B cell (primary cell): ENCODE data around the gene SAMD4B.

Source experiments
- EZH2 ChIP-seq: IDR thresholded peaks from 2 replicates; pipeline ENCODE4 v1.6.1; 2012; ENCODE audit warnings: borderline replicate concordance, low read depth, mild to moderate bottlenecking, moderate library complexity, low read length; ENCODE audit not compliant: insufficient read depth, poor library complexity, severe bottlenecking
- TF ChIP-seq, protein P1 (sequence below): fragments of 200-600 bp; IDR thresholded peaks from one replicate; pipeline ENCODE4 v1.8.0; 2022; ENCODE audit warnings: antibody characterized with exemption, mild to moderate bottlenecking

DNA sequence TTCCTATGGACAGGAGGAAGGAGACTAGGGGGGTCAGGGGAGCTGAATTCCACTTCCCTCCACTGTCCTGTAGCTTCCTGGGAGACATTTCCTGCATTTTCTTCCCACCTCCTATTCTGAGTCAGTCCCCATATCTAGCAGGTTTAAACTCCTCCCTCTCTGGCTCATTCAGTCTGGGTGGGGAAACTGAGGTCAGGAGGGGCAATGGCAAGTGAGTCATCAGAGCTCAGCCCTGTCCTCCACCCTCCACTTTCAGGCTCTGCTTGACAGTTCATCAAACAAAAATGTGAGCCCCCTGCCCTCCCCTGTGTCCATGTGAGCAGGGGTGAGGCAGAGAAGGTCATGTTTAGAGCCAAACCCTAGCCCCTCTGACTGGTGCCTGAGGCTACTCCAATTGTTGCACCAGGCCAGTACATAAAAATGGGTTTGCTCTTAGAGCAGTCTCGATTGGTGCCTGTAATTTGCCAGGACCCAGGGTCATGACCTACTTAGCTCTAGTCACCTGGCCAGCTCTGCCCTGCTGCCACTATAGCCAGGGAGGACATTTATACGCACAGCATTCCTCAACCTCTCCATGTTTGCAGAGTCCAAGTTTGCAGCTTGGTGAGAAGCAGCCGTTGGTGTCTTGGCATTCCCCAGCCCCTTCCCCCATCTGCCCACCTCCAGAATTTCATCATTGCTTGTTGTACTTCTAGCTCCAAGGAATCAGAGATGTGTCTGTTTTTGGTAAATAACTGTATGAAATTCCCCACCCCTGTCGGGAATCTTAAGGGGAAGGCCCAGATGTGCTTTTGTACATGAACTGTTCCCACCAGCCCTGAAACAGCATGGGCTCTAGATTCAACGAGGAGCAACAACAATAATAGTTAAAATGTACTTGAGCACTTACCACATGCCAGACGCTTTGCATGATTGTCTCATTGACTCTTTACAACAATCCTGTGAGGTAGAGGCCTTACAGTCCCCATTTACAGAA lies 20.7 kb downstream of the SAMD4B start:
- TF ChIP-seq, protein P1, sequence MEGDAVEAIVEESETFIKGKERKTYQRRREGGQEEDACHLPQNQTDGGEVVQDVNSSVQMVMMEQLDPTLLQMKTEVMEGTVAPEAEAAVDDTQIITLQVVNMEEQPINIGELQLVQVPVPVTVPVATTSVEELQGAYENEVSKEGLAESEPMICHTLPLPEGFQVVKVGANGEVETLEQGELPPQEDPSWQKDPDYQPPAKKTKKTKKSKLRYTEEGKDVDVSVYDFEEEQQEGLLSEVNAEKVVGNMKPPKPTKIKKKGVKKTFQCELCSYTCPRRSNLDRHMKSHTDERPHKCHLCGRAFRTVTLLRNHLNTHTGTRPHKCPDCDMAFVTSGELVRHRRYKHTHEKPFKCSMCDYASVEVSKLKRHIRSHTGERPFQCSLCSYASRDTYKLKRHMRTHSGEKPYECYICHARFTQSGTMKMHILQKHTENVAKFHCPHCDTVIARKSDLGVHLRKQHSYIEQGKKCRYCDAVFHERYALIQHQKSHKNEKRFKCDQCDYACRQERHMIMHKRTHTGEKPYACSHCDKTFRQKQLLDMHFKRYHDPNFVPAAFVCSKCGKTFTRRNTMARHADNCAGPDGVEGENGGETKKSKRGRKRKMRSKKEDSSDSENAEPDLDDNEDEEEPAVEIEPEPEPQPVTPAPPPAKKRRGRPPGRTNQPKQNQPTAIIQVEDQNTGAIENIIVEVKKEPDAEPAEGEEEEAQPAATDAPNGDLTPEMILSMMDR: no peak
- TF ChIP-seq EZH2: no peak
